Fibroblast of skin of left quadriceps (primary cell): ENCODE data around the gene BLVRB.
"Not testable (repeated sequence)": the region's sequence is repeated elsewhere in the genome, so short reads cannot be mapped to it uniquely, and the experiment has no call there.

ENCODE experiments used
- DNase-seq, 2 experiments: peaks; one replicate each; pipeline ENCODE4 v3.0.0-alpha.2; 2013; ENCODE audit warnings: low read depth in 2 of 2

Gene BLVRB

GRCh38 chr19:40489882-40490230 lies 24.3 kb upstream of the BLVRB start:
- no peak for DNase-seq

GRCh38 chr19:40486017-40486416 lies 20.5 kb upstream of the BLVRB start:
- DNase-seq, result no peak

- DNase-seq, result not testable (repeated sequence)
Measured at GRCh38 chr19:40475878-40476644, 10.5 kb upstream of the BLVRB start.

GRCh38 chr19:40474737-40475136 lies 9.2 kb upstream of the BLVRB start:
- DNase-seq, result no peak

GRCh38 chr19:40472516-40472915 lies 7.0 kb upstream of the BLVRB start:
- DNase-seq, result no peak

- DNase-seq, result no peak
Measured at GRCh38 chr19:40471111-40471510, 5.6 kb upstream of the BLVRB start.

- DNase-seq, result no peak
Measured at GRCh38 chr19:40469011-40469410, 3.5 kb upstream of the BLVRB start.

- no peak for DNase-seq
Measured at GRCh38 chr19:40466985-40467734, 1.6 kb upstream of the BLVRB start, which contains the start of gene SPTBN4. TSS of gene SPTBN4 (plus strand) at chr19:40467001. CDS start at chr19:40472622, 5,621 bp downstream.

GRCh38 chr19:40466219-40466984 lies 857 bp upstream of the BLVRB start:
- no peak for DNase-seq

- DNase-seq, result no peak
Measured at GRCh38 chr19:40465025-40465556, 454 bp downstream of the BLVRB start.

- DNase-seq, result peak; percentile 74 to 79
Measured at GRCh38 chr19:40464059-40465024, 1.2 kb downstream of the BLVRB start.

- DNase-seq, result not testable (repeated sequence)
Measured at GRCh38 chr19:40463587-40464037, 1.9 kb downstream of the BLVRB start.

- no peak for DNase-seq
Measured at GRCh38 chr19:40461669-40462221, 3.8 kb downstream of the BLVRB start.

- no peak for DNase-seq
Measured at GRCh38 chr19:40460185-40460584, 5.4 kb downstream of the BLVRB start.

- no peak for DNase-seq
Measured at GRCh38 chr19:40458597-40458974, 7.0 kb downstream of the BLVRB start.

GRCh38 chr19:40457953-40458596 lies 7.5 kb downstream of the BLVRB start:
- no peak for DNase-seq

GRCh38 chr19:40457048-40457447 lies 8.5 kb downstream of the BLVRB start:
- no peak for DNase-seq

- not testable (repeated sequence) for DNase-seq
Measured at GRCh38 chr19:40453943-40454342, 11.6 kb downstream of the BLVRB start.

- DNase-seq, result no peak
Measured at GRCh38 chr19:40453151-40453735, 12.3 kb downstream of the BLVRB start.

- no peak for DNase-seq
Measured at GRCh38 chr19:40452016-40452415, 13.5 kb downstream of the BLVRB start.
